ENCODE results near the gene TMED9.

- TF ChIP-seq CTCF (IDR thresholded peaks at IDR 0.05), result no peak
- TF ChIP-seq POLR2A (IDR thresholded peaks at IDR 0.05), result no peak
- TF ChIP-seq EP300 (IDR thresholded peaks at IDR 0.05), result no peak
These were observed 17.4 kb downstream of the TMED9 start for GRCh38 chr5:177609076-177610059.

All from tibial nerve (tissue), 4 donors.